HepG2 (cell line): ENCODE data around the gene TRIM67. TPM values are rescaled to one million over a fixed set of nuclear protein-coding genes. Genes with fewer than 3 reads are reported as not detected.

Experiments used
- ARID2 ChIP-seq: sonication (generic); formaldehyde crosslinking; IDR thresholded peaks from 2 replicates; pipeline ENCODE4 v1.8.1; 2022; ENCODE audit warnings: mild to moderate bottlenecking, missing genetic modification reagents, borderline replicate concordance
- HDAC1 ChIP-seq: sonication (generic); formaldehyde crosslinking; IDR thresholded peaks from 2 replicates; pipeline ENCODE4 v1.5.1; 2020; ENCODE audit warnings: mild to moderate bottlenecking, missing genetic modification reagents
- IRX3 ChIP-seq: sonication (generic); formaldehyde crosslinking; IDR thresholded peaks from 2 replicates; pipeline ENCODE4 v1.8.1; 2023; ENCODE audit warnings: mild to moderate bottlenecking, low read depth, missing genetic modification reagents, borderline replicate concordance
- ISX ChIP-seq: sonication (generic); formaldehyde crosslinking; conservative IDR thresholded peaks from 2 replicates; pipeline ENCODE4 v1.5.0; 2020; ENCODE audit warnings: missing genetic modification reagents
- NPAS2 ChIP-seq: sonication (generic); formaldehyde crosslinking; IDR thresholded peaks from 2 replicates; pipeline ENCODE4 v1.8.0; 2022; ENCODE audit warnings: mild to moderate bottlenecking, missing genetic modification reagents, borderline replicate concordance
- PHF20 ChIP-seq: sonication (generic); formaldehyde crosslinking; IDR thresholded peaks from 2 replicates; pipeline ENCODE4 v1.5.0; 2020; ENCODE audit warnings: mild to moderate bottlenecking, missing genetic modification reagents
- POLR2AphosphoS5 ChIP-seq: IDR thresholded peaks from 2 replicates; pipeline ENCODE4 v1.6.1; 2012; ENCODE audit warnings: low read depth, low read length
- RFXANK ChIP-seq: IDR thresholded peaks from 2 replicates; pipeline ENCODE4 v1.6.1; 2016
- YEATS2 ChIP-seq: sonication (generic); formaldehyde crosslinking; IDR thresholded peaks from 2 replicates; pipeline ENCODE4 v1.4.0; 2020; ENCODE audit warnings: missing genetic modification reagents, borderline replicate concordance
- ZFP37 ChIP-seq: sonication (generic); formaldehyde crosslinking; IDR thresholded peaks from 2 replicates; pipeline ENCODE4 v1.4.0; 2020; ENCODE audit warnings: missing genetic modification reagents, borderline replicate concordance
- ZFY ChIP-seq: sonication (generic); formaldehyde crosslinking; IDR thresholded peaks from 2 replicates; pipeline ENCODE4 v1.4.0; 2020; ENCODE audit warnings: missing genetic modification reagents
- ZNF343 ChIP-seq: sonication (generic); formaldehyde crosslinking; IDR thresholded peaks from 2 replicates; pipeline ENCODE4 v1.4.0; 2020; ENCODE audit warnings: mild to moderate bottlenecking, missing genetic modification reagents
- ZNF382 ChIP-seq: sonication (generic); formaldehyde crosslinking; IDR thresholded peaks from 2 replicates; pipeline ENCODE4 v1.5.0; 2020; ENCODE audit warnings: missing genetic modification reagents, mild to moderate bottlenecking, borderline replicate concordance
- ZNF546 ChIP-seq: sonication (generic); formaldehyde crosslinking; conservative IDR thresholded peaks from 2 replicates; pipeline ENCODE4 v1.8.1; 2023; ENCODE audit warnings: mild to moderate bottlenecking, missing genetic modification reagents
- ZNF629 ChIP-seq: sonication (generic); formaldehyde crosslinking; conservative IDR thresholded peaks from 2 replicates; pipeline ENCODE4 v1.5.0; 2020; ENCODE audit warnings: missing genetic modification reagents
- ZSCAN12 ChIP-seq: sonication (generic); formaldehyde crosslinking; IDR thresholded peaks from 2 replicates; pipeline ENCODE4 v1.9.0; 2021; ENCODE audit warnings: mild to moderate bottlenecking, missing genetic modification reagents
- polyA plus RNA-seq, 8 experiments: library from polyadenylated mRNA; depleted of rRNA in 3 of 8; stranded (reverse) in 7 of 8; unstranded in 1 of 8; fragments of >200 nt; fragmentation: Illumina TruSeq in 4 of 8; extraction: Trizol in 4 of 8; gene quantifications; 2 replicates each; pipeline versions ENCODE4 v1.2.1 to v1.2.3, GENCODE V29; 2011 to 2016; ENCODE audit warnings: low read depth in 4 of 8, missing spikeins in 1 of 8, mixed read lengths in 1 of 8; ENCODE audit not compliant: insufficient read depth in 1 of 8
- total RNA-seq, 5 experiments: library from RNA; depleted of rRNA; stranded (reverse); fragments of >200 nt; fragmentation: Illumina TruSeq; extraction: Trizol; gene quantifications; 2 replicates each; pipeline ENCODE4 v1.2.3, GENCODE V29; 2016; ENCODE audit warnings: low read depth in 1 of 5
- TF ChIP-seq, protein P1 (sequence below): IDR thresholded peaks from 2 replicates; pipeline ENCODE4 v1.6.1; 2012; ENCODE audit warnings: low read length, improper control_type of control experiment
- TF ChIP-seq, protein P2 (sequence below): fragments of 450-650 bp; IDR thresholded peaks from 2 replicates; pipeline ENCODE4 v1.6.1; 2017; ENCODE audit warnings: mild to moderate bottlenecking
- TF ChIP-seq, protein P3 (sequence below): sonication (generic); formaldehyde crosslinking; IDR thresholded peaks from 2 replicates; pipeline ENCODE4 v1.8.1; 2022; ENCODE audit warnings: low read depth, mild to moderate bottlenecking, missing genetic modification reagents
- TF ChIP-seq, protein P4 (sequence below): sonication (generic); formaldehyde crosslinking; IDR thresholded peaks from 2 replicates; pipeline ENCODE4 v1.5.0; 2020; ENCODE audit warnings: mild to moderate bottlenecking, missing genetic modification reagents

Gene TRIM67
- total and polyA plus RNA-seq, 2 of the 13 experiments (the other 11 are each of a cell fraction or from before 2014, with no cell fraction given) = not detected

DNA sequence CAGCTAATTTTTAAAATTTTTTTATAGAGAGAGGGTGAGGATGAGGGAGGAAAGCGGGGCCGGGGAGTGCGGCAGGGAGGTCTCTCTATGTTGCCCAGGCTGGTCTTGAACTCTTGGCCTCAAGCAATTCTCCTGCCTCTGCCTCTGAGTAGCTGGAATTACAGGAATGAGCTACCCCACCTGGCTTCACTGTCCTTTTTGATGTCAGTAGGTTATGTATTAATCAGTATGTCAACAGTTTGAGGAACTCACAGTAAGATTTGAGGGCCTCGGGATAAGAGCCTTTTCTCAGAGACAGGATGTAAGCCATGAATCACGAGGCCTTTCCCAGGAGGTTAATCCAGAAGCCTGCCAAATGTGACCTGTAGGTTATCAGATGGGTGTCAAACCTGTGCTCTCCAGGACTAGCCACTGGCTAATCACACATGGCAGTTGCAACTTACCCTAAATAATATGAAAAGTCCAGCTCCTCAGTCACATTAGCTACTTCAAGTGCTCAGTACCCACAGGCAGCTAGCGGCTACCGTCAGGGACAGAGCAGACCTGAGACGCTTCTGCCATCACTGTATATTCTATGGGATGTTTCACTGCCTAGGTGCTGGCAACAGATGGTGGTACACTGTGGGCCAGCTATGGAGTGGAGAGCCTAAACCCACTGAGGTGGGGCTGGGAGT is 33.1 kb downstream of the TRIM67 start (continued):
- TF ChIP-seq, protein P1, sequence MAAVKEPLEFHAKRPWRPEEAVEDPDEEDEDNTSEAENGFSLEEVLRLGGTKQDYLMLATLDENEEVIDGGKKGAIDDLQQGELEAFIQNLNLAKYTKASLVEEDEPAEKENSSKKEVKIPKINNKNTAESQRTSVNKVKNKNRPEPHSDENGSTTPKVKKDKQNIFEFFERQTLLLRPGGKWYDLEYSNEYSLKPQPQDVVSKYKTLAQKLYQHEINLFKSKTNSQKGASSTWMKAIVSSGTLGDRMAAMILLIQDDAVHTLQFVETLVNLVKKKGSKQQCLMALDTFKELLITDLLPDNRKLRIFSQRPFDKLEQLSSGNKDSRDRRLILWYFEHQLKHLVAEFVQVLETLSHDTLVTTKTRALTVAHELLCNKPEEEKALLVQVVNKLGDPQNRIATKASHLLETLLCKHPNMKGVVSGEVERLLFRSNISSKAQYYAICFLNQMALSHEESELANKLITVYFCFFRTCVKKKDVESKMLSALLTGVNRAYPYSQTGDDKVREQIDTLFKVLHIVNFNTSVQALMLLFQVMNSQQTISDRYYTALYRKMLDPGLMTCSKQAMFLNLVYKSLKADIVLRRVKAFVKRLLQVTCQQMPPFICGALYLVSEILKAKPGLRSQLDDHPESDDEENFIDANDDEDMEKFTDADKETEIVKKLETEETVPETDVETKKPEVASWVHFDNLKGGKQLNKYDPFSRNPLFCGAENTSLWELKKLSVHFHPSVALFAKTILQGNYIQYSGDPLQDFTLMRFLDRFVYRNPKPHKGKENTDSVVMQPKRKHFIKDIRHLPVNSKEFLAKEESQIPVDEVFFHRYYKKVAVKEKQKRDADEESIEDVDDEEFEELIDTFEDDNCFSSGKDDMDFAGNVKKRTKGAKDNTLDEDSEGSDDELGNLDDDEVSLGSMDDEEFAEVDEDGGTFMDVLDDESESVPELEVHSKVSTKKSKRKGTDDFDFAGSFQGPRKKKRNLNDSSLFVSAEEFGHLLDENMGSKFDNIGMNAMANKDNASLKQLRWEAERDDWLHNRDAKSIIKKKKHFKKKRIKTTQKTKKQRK = no peak
- TF ChIP-seq ZFP37 (no peak), PHF20 (CRISPR knock-in tag) (no peak), ZNF546 (CRISPR knock-in tag) (no peak), RFXANK (no peak), ZNF382 (CRISPR knock-in tag) (no peak), IRX3 (no peak), ISX (CRISPR knock-in tag) (no peak), NPAS2 (CRISPR knock-in tag) (no peak), ZNF629 (no peak; the same call in 1 of the 2 replicates), ZSCAN12 (CRISPR knock-in tag) (no peak), HDAC1 (CRISPR knock-in tag) (peak; percentile 82), ZNF343 (CRISPR knock-in tag) (no peak), ZFY (CRISPR knock-in tag) (no peak; the same call in 1 of the 2 replicates), POLR2AphosphoS5 (no peak), YEATS2 (CRISPR knock-in tag) (no peak), ARID2 (CRISPR knock-in tag) (no peak)
- TF ChIP-seq, protein P2, sequence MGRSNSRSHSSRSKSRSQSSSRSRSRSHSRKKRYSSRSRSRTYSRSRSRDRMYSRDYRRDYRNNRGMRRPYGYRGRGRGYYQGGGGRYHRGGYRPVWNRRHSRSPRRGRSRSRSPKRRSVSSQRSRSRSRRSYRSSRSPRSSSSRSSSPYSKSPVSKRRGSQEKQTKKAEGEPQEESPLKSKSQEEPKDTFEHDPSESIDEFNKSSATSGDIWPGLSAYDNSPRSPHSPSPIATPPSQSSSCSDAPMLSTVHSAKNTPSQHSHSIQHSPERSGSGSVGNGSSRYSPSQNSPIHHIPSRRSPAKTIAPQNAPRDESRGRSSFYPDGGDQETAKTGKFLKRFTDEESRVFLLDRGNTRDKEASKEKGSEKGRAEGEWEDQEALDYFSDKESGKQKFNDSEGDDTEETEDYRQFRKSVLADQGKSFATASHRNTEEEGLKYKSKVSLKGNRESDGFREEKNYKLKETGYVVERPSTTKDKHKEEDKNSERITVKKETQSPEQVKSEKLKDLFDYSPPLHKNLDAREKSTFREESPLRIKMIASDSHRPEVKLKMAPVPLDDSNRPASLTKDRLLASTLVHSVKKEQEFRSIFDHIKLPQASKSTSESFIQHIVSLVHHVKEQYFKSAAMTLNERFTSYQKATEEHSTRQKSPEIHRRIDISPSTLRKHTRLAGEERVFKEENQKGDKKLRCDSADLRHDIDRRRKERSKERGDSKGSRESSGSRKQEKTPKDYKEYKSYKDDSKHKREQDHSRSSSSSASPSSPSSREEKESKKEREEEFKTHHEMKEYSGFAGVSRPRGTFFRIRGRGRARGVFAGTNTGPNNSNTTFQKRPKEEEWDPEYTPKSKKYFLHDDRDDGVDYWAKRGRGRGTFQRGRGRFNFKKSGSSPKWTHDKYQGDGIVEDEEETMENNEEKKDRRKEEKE = no peak
- TF ChIP-seq, protein P3, sequence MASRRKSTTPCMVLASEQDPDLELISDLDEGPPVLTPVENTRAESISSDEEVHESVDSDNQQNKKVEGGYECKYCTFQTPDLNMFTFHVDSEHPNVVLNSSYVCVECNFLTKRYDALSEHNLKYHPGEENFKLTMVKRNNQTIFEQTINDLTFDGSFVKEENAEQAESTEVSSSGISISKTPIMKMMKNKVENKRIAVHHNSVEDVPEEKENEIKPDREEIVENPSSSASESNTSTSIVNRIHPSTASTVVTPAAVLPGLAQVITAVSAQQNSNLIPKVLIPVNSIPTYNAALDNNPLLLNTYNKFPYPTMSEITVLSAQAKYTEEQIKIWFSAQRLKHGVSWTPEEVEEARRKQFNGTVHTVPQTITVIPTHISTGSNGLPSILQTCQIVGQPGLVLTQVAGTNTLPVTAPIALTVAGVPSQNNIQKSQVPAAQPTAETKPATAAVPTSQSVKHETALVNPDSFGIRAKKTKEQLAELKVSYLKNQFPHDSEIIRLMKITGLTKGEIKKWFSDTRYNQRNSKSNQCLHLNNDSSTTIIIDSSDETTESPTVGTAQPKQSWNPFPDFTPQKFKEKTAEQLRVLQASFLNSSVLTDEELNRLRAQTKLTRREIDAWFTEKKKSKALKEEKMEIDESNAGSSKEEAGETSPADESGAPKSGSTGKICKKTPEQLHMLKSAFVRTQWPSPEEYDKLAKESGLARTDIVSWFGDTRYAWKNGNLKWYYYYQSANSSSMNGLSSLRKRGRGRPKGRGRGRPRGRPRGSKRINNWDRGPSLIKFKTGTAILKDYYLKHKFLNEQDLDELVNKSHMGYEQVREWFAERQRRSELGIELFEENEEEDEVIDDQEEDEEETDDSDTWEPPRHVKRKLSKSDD (CRISPR knock-in tag) = no peak
- TF ChIP-seq, protein P4, sequence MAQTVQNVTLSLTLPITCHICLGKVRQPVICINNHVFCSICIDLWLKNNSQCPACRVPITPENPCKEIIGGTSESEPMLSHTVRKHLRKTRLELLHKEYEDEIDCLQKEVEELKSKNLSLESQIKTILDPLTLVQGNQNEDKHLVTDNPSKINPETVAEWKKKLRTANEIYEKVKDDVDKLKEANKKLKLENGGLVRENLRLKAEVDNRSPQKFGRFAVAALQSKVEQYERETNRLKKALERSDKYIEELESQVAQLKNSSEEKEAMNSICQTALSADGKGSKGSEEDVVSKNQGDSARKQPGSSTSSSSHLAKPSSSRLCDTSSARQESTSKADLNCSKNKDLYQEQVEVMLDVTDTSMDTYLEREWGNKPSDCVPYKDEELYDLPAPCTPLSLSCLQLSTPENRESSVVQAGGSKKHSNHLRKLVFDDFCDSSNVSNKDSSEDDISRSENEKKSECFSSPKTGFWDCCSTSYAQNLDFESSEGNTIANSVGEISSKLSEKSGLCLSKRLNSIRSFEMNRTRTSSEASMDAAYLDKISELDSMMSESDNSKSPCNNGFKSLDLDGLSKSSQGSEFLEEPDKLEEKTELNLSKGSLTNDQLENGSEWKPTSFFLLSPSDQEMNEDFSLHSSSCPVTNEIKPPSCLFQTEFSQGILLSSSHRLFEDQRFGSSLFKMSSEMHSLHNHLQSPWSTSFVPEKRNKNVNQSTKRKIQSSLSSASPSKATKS (CRISPR knock-in tag) = no peak
